GM12864 (cell line): ENCODE measurements around the gene AGO3.
"Not testable (repeated sequence)": the region's sequence is repeated elsewhere in the genome, so short reads cannot be mapped to it uniquely, and the experiment has no call there.

Experiments used
- DNase-seq: peaks from one replicate; pipeline ENCODE4 v3.0.0-alpha.2; 2011; ENCODE audit warnings: low read depth
- H3K4me3 ChIP-seq: 2 replicates; pipeline ENCODE4 v1.5.1; 2011; ENCODE audit warnings: mild to moderate bottlenecking, low read depth, low read length, control low read depth
- TF ChIP-seq, protein P1 (sequence below): IDR thresholded peaks from 2 replicates; pipeline ENCODE4 v1.5.1; 2011; ENCODE audit warnings: low read depth, mild to moderate bottlenecking, moderate library complexity, low read length, control low read depth, inconsistent platforms; ENCODE audit errors: missing control alignments

Gene AGO3

GRCh38 chr1:35959304-35959703 is 28.4 kb downstream of the AGO3 start:
- TF ChIP-seq, protein P1, sequence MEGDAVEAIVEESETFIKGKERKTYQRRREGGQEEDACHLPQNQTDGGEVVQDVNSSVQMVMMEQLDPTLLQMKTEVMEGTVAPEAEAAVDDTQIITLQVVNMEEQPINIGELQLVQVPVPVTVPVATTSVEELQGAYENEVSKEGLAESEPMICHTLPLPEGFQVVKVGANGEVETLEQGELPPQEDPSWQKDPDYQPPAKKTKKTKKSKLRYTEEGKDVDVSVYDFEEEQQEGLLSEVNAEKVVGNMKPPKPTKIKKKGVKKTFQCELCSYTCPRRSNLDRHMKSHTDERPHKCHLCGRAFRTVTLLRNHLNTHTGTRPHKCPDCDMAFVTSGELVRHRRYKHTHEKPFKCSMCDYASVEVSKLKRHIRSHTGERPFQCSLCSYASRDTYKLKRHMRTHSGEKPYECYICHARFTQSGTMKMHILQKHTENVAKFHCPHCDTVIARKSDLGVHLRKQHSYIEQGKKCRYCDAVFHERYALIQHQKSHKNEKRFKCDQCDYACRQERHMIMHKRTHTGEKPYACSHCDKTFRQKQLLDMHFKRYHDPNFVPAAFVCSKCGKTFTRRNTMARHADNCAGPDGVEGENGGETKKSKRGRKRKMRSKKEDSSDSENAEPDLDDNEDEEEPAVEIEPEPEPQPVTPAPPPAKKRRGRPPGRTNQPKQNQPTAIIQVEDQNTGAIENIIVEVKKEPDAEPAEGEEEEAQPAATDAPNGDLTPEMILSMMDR = no peak
- H3K4me3 ChIP-seq = no peak overlapping the region
- no peak for DNase-seq

DNA sequence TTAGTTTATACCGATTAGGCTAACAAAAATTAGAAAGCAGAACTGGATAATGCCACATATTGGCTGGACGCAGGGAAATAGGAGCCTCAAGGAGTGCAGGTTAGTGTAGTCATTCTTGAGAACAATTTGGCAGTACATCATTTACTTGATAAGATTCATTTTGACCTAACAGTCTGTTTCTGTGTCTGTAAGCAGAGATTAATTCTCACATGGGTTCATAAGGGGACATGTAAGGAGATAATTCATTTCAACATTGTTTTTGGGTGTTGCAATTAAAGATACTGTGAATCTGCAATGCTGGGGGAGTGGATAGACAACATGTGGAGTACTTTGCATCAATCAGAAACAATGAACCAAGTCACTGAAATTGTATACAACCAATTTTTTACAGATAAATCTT is 32.0 kb downstream of the AGO3 start:
- DNase-seq = no peak
- no peak overlapping the region for H3K4me3 ChIP-seq
- TF ChIP-seq, protein P1 = no peak

DNA sequence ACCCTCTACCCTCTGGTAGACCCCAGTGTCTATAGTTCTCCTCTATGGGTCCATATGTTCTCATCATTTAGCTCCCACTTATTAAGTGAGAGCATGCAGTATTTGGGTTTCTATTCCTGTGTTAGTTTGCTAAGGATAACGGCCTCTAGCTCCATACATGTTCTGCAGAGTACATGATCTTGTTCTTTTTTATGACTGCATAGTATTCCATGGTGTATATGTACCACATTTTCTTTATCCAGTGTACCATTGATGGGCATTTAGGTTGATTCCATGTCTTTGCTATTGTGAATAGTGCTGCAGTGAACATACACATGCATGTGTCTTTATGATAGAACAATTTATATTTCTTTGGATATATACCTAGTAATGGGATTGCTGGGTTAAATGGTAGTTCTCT is 33.4 kb downstream of the AGO3 start:
- not testable (repeated sequence) for DNase-seq, H3K4me3 ChIP-seq

- H3K4me3 ChIP-seq = no peak overlapping the region
- TF ChIP-seq, protein P1 = no peak
Observed at GRCh38 chr1:35968396-35968795, 37.5 kb downstream of the AGO3 start.

DNA sequence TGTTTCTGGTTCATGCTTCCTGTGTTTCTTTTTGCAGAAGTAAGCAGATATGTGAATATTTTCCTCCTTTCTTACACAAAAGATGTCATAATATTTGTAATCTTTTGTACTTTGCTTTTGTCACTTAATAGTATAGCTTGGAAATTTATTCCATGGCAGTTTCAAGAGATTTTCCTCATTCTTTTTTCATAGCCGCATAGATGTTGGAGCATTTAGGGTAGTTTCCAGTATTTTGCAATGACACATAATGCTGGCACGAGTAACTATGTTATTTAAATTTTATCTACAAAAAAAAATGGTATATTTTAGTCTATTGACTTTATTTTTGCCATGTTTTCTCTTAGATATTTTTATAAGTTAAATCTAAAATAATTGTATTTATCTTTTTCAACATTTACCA is 40.7 kb downstream of the AGO3 start:
- DNase-seq = no peak
- TF ChIP-seq, protein P1 = no peak
- no peak overlapping the region for H3K4me3 ChIP-seq

More at GRCh38 chr1:35968396-35968795, 37.5 kb downstream of the AGO3 start:
- no peak for DNase-seq

DNA sequence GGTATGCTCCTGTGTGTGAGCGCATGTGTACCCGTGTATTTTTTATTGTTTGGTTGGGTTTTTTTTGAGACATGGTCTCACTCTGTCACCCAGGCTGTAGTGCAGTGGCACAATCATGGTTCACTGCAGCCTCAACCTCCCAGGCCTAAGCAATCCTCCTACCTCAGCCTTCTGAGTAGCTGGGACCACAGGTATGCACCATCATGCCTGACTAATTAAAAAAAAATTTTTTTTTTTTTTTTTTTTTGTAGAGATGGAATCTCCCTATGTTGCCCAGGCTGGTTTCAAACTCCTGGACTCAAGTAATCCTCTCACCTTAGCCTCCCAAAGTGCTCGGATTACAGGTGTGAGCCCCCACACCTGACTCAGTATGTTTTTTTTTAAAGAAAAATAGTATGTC is 41.7 kb downstream of the AGO3 start:
- not testable (repeated sequence) for H3K4me3 ChIP-seq, DNase-seq

- no peak for DNase-seq
- H3K4me3 ChIP-seq = no peak overlapping the region
- TF ChIP-seq, protein P1 = no peak
Observed at GRCh38 chr1:35980090-35980489, 49.2 kb downstream of the AGO3 start.

DNA sequence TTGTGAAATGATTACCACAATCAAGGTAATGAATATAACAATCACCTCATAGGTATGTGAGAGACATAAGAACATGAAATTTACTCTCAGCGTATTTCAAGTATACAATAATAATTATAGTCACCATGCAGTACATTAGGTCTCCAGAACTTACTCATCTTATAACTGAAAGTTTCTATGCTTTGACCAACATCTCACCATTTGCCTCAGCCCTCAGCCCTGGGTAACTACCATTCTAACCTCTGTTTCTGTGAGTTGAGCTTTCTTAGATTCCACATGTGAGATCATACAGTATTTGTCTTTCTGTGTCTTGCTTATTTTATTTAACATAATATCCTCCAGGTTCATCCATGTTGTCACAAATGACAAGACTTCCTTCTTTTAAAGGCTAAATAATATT is 57.3 kb downstream of the AGO3 start:
- TF ChIP-seq, protein P1 = no peak
- no peak overlapping the region for H3K4me3 ChIP-seq
- no peak for DNase-seq
